HG02588 (cell line): ENCODE results near the gene HERC3.

Experiments used
- ATAC-seq: cut with Tn5 transposase; IDR thresholded peaks from one replicate; pipeline ENCODE4 v1.9.1; 2021; ENCODE audit warnings: mild to moderate bottlenecking, moderate library complexity; ENCODE audit not compliant: unreplicated experiment

Gene HERC3

GRCh38 chr4:88659055-88659889 lies 67.0 kb downstream of the HERC3 start:
- ATAC-seq, result peak; percentile 80

GRCh38 chr4:88659890-88660208 lies 67.6 kb downstream of the HERC3 start:
- ATAC-seq, result no peak

GRCh38 chr4:88660446-88661294 lies 68.4 kb downstream of the HERC3 start:
- no peak for ATAC-seq

GRCh38 chr4:88661739-88662138 lies 69.5 kb downstream of the HERC3 start:
- ATAC-seq, result no peak

DNA sequence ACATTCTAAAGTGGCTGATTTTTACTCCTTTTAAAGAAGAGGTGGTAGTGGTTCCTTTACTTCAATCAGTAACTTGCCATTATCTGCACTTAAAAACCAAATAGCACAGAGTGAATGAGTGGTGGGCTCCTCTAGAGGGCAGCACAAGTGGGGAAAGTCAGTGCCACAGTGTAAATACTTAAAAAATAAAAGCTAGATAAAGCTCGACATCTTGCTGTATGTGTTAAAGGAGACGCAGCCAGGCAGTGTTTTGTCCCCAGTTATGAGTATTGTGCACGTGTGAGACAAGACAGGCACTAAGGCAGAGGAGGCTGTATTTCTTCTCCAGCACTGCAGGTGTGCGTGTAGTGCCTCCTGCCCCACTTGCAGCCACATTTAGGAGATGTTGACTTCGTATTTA lies 80.7 kb downstream of the HERC3 start:
- no peak for ATAC-seq

- ATAC-seq, result no peak
These were observed 81.6 kb downstream of the HERC3 start for GRCh38 chr4:88673886-88674285.

- ATAC-seq, result no peak
These were observed 82.3 kb downstream of the HERC3 start for GRCh38 chr4:88674565-88674964.

DNA sequence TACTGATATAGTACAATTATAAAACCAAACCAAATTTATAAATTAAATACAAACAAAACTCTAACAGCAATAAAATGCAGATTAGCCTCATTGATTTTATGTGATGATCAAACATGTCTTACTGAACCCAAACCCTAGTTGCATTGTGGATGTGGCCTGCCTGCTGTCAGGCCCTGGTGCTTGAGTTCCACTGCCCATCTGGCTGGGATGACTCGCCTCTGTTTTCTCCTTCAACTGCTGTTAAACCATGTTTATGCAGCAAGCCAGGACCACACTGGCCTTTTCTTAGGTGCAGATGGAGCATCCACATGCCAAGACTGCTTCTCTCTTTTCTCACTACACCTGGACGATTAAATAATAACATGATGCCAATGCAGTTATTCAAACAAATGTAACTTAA lies 82.7 kb downstream of the HERC3 start:
- ATAC-seq, result no peak

DNA sequence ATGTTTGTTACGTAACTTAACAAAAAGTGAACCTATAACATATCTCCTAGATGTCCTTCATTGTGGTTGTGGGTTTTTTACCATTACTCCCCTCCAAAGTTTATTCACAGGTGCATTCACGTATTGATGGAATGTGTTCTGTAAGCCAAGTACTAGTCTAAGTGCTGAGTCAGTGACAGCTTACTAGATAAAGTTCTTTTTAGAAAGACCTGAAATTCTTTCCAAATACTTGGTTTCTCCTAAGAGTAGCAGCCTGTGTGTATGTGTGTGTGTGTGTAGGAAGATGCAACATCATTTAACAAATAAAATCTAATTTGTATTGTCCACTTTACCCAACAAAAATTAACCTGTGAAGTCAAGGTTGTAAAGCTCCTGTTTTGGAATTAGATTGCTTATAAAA lies 83.3 kb downstream of the HERC3 start:
- no peak for ATAC-seq

- no peak for ATAC-seq
These were observed 88.9 kb downstream of the HERC3 start for GRCh38 chr4:88681209-88681608.

DNA sequence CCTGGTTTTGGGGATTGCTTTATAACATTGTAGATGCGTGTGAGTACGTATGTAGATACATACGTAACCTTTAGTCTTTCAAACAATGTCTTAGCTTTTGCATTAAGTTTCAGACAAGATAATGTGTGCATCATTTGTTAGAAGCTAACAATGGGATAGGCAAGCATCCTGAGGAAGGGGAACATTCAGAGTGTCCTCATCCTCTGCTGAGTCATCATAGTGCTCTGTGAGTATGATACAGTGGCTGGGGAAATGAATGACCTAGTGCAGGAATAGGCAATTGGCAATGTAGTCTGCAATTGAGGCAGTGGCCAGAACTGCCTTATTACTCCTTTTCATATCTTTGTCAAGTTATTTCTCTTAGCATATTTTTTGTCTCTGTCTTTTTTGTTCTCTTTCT lies 98.1 kb downstream of the HERC3 start:
- ATAC-seq, result no peak

- ATAC-seq, result no peak
These were observed 101.5 kb downstream of the HERC3 start for GRCh38 chr4:88693792-88694191.

GRCh38 chr4:88696630-88697029 lies 104.3 kb downstream of the HERC3 start:
- ATAC-seq, result no peak

GRCh38 chr4:88697141-88697540 lies 104.9 kb downstream of the HERC3 start:
- peak; percentile 23 for ATAC-seq

DNA sequence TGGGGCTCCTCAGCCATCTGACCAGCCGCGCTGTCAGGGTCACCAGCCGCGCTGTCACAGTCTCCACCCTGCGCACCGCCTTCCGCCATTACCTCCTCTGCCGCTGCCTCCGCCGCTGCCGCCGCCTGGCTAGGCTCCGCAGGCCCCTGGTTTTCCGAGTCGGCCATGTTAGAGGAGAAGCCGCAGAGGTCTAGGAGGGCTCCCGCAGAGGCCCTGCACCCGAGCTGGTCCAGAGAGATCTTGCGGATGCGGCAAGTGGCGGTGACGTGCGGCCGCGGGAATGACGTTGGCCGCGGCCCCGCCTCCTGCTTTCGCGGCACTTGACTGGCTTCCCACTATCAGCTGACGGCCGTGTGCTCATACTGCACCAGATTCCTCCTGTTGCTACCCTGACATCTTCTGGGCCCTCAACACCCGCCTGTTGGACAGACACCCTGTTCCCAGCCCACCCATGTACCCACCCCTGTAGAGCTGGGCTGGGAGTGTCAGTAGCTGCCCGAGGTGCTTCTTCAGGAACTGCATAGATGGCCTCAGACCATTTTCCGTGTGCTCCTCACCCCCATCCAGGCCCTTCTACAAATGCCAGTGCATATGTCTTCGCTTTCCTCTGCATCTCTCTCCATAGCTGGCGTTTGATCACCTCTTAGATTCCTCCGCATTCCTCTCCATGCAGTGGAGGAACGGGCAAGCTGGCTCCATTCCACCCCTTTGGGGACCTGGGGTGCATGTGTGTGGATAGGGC lies 105.5 kb downstream of the HERC3 start, which contains the start of gene NAP1L5:
Gene NAP1L5 (minus strand): TSS at position 242 of the 742 bp plus-strand sequence. CDS start 75 bp downstream, at position 167.
- ATAC-seq, result peak; percentile 98

GRCh38 chr4:88698519-88698918 lies 106.2 kb downstream of the HERC3 start:
- no peak for ATAC-seq

- ATAC-seq, result no peak
These were observed 110.5 kb downstream of the HERC3 start for GRCh38 chr4:88702782-88703181.

- ATAC-seq, result no peak
These were observed 112.9 kb downstream of the HERC3 start for GRCh38 chr4:88705223-88705622.

DNA sequence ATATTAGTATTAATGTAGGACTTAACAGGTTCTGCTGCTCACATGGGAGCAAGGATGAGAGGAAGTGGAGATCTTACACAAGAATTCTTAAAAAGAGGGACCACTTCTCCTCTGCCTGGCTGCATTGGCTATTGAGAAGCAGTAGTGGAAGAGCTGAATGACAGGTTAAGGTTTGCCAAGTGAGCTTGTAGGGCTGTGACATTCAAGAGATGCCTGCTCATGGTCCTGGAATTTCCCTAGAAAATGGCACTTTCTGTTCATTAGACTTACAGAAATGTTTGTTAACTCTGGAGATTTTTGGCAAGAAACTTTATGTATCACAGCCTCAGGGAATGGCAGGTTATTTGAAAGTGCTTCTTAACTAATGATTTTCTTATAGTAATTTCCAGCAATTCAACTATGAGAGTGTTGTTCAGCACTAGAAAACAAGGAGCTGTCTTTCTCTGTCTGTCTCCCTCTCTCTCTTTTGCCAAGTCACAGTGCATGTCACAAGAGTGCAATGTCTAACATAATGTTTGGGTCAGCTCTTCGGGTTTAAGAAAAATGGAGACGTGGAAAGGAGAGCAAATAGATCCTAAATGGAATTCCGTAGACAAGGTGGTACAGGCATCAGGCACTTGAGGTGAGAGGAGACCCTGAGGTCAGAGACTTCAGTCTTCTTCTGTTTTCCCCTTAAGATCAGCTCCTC lies 113.7 kb downstream of the HERC3 start:
- no peak for ATAC-seq

GRCh38 chr4:88706574-88706973 lies 114.3 kb downstream of the HERC3 start:
- no peak for ATAC-seq

DNA sequence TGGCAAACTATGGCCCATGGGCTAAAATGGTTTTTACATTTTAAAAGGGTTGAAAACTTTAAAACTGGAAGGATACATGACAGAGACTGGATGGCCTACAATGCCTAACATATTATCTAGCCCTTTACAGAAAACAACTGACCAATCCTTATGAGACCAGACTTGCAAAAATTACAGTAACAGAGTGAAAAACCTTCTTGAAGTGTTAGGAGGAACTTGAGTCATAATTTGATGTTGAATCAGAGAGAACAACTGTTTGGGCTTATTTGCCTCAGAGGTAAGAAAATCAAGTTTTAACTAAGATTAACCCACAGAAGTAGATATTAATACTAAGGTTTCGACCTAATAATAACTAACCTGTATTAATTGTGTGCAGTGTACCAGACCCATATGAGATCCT lies 117.7 kb downstream of the HERC3 start:
- ATAC-seq, result no peak
